HPDE6-E6E7 (cell line): ENCODE results near the gene KCNQ2.
"Not testable (repeated sequence)": the region's sequence is repeated elsewhere in the genome, so short reads cannot be mapped to it uniquely, and the experiment has no call there.

Experiments used
- DNase-seq: peaks from one replicate; pipeline ENCODE4 v3.0.0; 2011; ENCODE audit warnings: missing footprints; ENCODE audit errors: extremely low spot score

Gene KCNQ2

GRCh38 chr20:63471981-63472831, at the start of gene KCNQ2:
Gene KCNQ2 (minus strand): TSS chr20:63472655. CDS start chr20:63472463, 192 bp downstream.
- no peak for DNase-seq

DNA sequence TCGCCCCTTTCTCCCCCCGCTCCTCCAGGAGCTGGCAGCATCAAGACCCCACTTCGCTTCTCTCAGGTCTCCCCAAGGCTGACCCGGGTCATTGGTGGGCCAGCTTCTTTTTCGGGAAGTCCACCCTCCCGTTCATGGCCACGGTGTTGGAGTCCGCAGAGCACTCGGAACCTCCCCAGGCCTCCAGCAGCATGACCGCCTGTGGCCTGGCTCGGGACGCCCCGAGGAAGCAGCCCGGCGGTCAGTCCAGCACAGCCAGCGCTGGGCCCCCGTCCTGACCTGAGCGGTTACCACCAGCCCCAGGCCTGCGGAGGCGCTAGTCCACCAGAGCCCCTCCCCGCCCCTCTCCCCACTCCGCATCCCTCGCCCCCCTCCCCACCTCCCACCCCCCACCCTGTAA, 49.1 kb upstream of the KCNQ2 start:
- no peak for DNase-seq

GRCh38 chr20:63520934-63521601, 48.6 kb upstream of the KCNQ2 start:
- DNase-seq, result peak; percentile 83

DNA sequence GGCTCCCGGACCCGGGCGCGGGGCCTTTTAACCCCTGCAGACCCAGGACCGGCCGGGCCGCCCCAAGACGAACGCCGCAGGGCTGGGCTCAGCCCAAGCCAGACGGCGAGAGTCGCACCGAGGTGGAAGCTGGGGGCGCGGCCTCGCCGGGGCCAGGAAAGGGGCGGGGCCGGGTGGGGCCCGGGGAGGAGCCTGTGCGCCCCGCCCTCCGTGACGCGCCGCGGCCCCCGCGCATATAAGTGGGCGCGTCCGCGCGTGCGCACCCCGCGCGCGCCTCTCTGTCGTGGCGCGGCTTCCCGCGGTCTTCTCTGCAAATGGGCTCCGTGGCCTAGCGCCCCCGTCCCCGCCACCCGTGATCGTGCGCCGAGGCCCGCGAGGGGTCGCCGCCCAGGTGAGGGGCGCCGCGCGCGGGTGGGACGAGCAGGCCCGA, 48.1 kb upstream of the KCNQ2 start, which contains the start of gene PPDPF:
Gene PPDPF, plus strand, starts transcription at position 262 of the 430 bp plus-strand sequence. CDS start 544 bp downstream, outside the sequence.
- peak; percentile 96 for DNase-seq

GRCh38 chr20:63519668-63520503, 47.4 kb upstream of the KCNQ2 start:
- DNase-seq, result peak; percentile 72

DNA sequence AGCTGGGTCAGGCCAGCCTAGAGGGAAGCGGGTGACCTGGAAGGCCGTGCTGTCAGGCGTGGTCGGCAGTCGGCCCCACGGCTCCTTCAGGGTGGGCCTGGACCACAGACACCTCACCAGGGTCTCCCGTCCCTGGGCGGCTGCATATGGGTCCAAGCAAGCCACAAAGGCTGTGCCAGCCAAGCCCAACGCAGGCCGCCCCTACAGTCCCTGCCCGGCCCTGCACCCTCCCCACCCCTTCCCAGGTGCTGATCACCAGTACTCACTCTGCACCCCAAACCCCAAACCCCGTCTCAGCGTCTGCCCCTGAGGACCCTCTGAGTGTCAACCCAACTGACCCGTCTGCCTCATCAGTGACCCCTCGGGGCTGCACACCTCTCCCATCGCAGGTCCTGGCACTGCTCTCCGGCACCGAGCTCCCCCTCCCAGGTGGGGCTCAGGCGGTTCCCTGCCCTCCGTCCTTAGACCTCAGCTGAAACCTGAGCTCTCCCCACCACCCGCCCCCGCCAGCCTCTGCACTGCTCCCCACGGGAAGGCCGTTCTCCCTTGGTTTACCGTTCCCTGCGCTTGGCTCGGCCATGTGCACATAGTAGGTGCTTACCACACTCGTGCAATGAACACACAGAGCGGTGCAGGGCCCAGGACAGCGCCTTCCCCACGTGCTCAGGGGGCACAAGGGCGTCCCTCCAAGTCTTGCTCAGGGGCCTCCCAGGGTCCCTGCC, 46.7 kb upstream of the KCNQ2 start:
- no peak for DNase-seq

- DNase-seq, result no peak
Observed at GRCh38 chr20:63518351-63518861, 46.0 kb upstream of the KCNQ2 start.

- DNase-seq, result no peak
Observed at GRCh38 chr20:63517376-63518309, 45.2 kb upstream of the KCNQ2 start.

GRCh38 chr20:63514520-63514919, 42.1 kb upstream of the KCNQ2 start:
- not testable (repeated sequence) for DNase-seq

- DNase-seq, result no peak
Observed at GRCh38 chr20:63513207-63513606, 40.8 kb upstream of the KCNQ2 start.

DNA sequence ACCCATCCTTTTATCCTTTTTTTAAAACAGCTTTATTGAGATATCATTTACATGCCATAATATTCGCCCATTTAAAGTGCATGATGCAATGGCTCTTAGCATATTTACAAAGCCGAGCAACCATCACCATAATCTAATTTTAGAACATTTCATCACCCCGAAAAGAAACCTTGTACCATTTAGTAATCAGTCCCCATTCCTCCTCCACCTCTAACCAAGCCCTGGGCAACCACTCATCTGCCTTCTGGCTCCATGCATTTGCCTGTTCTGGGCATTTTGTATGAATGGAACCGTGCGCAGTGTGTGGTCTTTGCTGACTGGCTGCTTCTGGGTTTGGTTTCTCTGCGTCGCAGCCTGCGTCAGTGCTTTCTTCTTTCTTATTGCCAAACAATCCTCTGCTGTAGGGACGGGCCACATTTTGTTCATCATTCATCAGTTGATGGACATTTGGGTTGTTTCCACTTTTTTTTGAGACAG, 36.7 kb upstream of the KCNQ2 start:
- no peak for DNase-seq

- no peak for DNase-seq
Observed at GRCh38 chr20:63508072-63508768, 35.8 kb upstream of the KCNQ2 start.

- no peak for DNase-seq
Observed at GRCh38 chr20:63507083-63507743, 34.8 kb upstream of the KCNQ2 start.

- DNase-seq, result no peak
Observed at GRCh38 chr20:63505723-63506122, 33.3 kb upstream of the KCNQ2 start.

DNA sequence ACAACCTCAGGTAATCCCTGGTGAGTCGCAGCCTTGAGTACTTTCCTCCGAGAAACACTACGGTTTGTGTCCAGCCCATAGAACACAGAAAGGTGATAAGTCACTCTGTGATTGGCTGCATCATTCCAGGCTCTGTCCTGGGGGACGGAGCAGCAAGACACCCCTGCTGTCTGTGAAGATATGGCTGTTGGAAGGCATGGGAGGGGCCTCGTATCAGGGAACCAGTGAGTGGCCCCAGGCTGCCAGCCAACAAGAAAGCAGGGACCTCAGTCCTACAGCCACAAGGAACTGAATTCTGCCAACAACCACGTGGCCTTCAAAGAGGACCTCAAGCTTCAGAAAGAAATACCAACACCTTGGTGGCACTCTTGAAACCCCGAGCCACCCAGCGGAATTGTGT, 32.8 kb upstream of the KCNQ2 start:
- no peak for DNase-seq

GRCh38 chr20:63504642-63505041, 32.2 kb upstream of the KCNQ2 start:
- no peak for DNase-seq

- DNase-seq, result no peak
Observed at GRCh38 chr20:63503524-63503923, 31.1 kb upstream of the KCNQ2 start.

DNA sequence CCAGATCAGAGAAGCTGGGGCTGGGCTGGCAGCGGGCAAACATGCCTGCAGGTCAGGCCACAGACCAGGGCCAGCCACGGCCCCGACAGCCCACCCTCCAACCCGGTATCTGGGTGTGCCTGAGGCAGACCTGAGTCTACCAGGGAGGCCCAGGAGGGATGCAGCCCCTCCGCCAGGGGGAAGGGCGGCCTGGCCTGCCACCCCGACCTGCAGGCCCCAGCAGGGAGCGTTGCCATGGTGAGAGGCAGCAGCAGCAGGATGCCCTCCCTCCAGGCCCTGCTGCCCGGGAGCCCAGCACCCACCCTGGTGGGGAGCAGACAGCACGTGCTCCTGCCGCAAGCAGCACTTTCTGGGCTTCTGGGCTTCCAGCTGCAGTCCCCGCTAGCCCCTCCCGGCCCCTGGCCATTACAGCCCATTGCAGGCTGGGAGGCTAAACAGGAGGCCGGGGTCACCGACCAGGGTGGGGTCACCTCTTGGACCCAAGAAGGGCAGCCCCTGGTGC, 30.3 kb upstream of the KCNQ2 start:
- no peak for DNase-seq
